Activated CD8-positive, alpha-beta T cell treated with anti-CD3 and anti-CD28 coated beads for 36 hours (primary cell): ENCODE data around the gene TBX10. TPM values are rescaled to one million over a fixed set of nuclear protein-coding genes. Genes with fewer than 3 reads are reported as not detected.
"Not testable (repeated sequence)": the region's sequence is repeated elsewhere in the genome, so short reads cannot be mapped to it uniquely, and the experiment has no call there.

Source experiments
- ATAC-seq: fragments of 200-7000 bp; cut with Tn5 transposase; one replicate; pipeline ENCODE4 v1.10.0; 2021; ENCODE audit warnings: mild to moderate bottlenecking, moderate library complexity
- CTCF ChIA-PET: fragments of 350-600 bp; sonication (Branson Sonifier 250); formaldehyde crosslinking; loops from one replicate; lab custom pipeline; 2021; ENCODE audit warnings: antibody characterized with exemption; lab: Charles Lee
- POLR2A ChIA-PET: fragments of 350-600 bp; sonication (Branson Sonifier 250); formaldehyde crosslinking; loops from one replicate; lab custom pipeline; 2021; ENCODE audit warnings: antibody characterized with exemption; lab: Charles Lee
- DNase-seq: peaks from one replicate; pipeline ENCODE4 v3.0.0-alpha.2; 2020
- H3K27ac Mint-ChIP-seq: one replicate; pipeline ENCODE4 v1.8.0; 2021; ENCODE audit warnings: mild to moderate bottlenecking, mixed read lengths
- H3K27me3 Mint-ChIP-seq: one replicate; pipeline ENCODE4 v1.8.0; 2021; ENCODE audit warnings: mixed read lengths
- H3K36me3 Mint-ChIP-seq: one replicate; pipeline ENCODE4 v1.8.0; 2021; ENCODE audit warnings: low read depth, mixed read lengths
- H3K4me1 Mint-ChIP-seq: one replicate; pipeline ENCODE4 v1.8.0; 2021; ENCODE audit warnings: low read depth, mixed read lengths
- H3K4me3 Mint-ChIP-seq: one replicate; pipeline ENCODE4 v1.8.0; 2021; ENCODE audit warnings: mild to moderate bottlenecking, moderate library complexity, mixed read lengths
- H3K9me3 Mint-ChIP-seq: one replicate; pipeline ENCODE4 v1.8.0; 2021; ENCODE audit warnings: mixed read lengths
- CTCF ChIP-seq: fragments of 200-600 bp; IDR thresholded peaks from one replicate; pipeline ENCODE4 v1.8.0; 2022; ENCODE audit warnings: antibody characterized with exemption, mild to moderate bottlenecking
- intact Hi-C: fragments of 100-400 bp; cut with micrococcal nuclease; formaldehyde crosslinking; loops from one replicate; pipeline ENCODE4 v1.10.0; 2022
- total RNA-seq, 2 experiments: library from RNA; stranded (reverse); gene quantifications; one replicate each; pipeline ENCODE4 v1.2.3, GENCODE V29; 2021

TBX10 gene
- total RNA-seq, 2 experiments from 2014 or later: not detected

DNA sequence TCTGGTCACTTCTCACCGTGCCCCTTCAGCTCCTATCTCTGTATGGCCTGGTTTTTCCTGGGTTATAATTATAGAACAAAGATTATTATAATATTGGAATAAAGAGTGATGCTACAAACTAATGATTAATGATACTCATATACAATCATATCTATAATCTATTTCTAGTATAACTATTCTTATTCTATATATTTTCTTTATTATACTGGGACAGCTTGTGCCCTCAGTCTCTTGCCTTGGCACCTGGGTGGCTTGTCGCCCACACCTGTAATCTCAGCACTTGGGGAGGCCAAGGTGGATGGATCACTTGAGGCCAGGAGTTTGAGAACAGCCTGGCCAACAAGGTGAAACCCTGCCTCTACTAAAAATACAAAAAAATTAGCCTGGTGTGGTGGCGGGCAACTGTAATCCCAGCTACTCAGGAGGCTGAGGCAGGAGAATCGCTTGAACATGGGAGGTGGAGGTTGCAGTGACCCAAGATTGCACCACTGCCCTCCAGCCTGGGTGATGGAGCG, 20.1 kb upstream of the TBX10 start:
- DNase-seq, intact Hi-C loops, H3K9me3 Mint-ChIP-seq, H3K36me3 Mint-ChIP-seq, H3K4me3 Mint-ChIP-seq, H3K4me1 Mint-ChIP-seq, H3K27me3 Mint-ChIP-seq, H3K27ac Mint-ChIP-seq, ATAC-seq: not testable (repeated sequence)
- POLR2A ChIA-PET: interaction anchor here (0.8 to 1.9 kb wide), 2 partner anchors 12 to 30 kb away, joined by 3 to 9 read pairs; partner anchors contain the start of gene NUDT8
- CTCF ChIA-PET: interaction anchor here (0.6 to 6.9 kb wide), 11 partner anchors 9 to 408 kb away, joined by 3 to 66 read pairs (median 4); partner anchors contain the start of genes ACY3, GSTP1 and NUDT8
- peak; percentile 51 for TF ChIP-seq CTCF

DNA sequence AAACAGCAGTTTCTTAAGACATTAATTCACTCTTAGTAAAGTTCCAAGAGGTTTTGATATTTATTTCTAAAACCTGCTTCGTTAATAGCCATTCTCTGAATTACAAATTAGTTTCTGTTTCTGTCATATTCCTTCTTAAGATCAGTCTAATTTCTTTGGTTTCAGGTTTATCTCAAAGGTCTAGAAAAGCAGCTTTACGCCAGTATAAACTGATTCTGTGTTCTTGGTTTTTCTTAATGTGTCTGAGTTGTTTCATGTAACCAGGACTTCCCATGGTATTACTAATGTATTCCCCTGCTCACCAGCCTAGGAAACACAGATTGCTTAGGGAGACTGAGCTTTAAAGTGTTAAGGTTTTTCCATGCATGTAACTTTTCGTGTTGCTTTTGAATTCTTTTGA, 17.7 kb upstream of the TBX10 start:
- CTCF ChIA-PET: interaction anchor here (1.2 to 6.9 kb wide), 5 partner anchors 9 to 287 kb away, joined by 3 to 66 read pairs (median 7); partner anchors contain the start of gene NUDT8
- Mint-ChIP-seq H3K4me1 (no peaks in the 10 kb centered on the region), H3K4me3 (no peak overlapping the region), H3K27me3 (no peaks in the 10 kb centered on the region), H3K9me3 (no peaks in the 10 kb centered on the region), H3K36me3 (no peaks in the 10 kb centered on the region), H3K27ac (peak overlapping the region; percentile 8)
- ATAC-seq (peak; percentile 35), DNase-seq (no peak)
- POLR2A ChIA-PET: interaction anchor here (1.0 kb wide), 1 partner anchor 28 kb away, joined by 3 read pairs; the partner anchor contains the start of gene NUDT8
- TF ChIP-seq CTCF: no peak
- intact Hi-C loops: no loop called here

DNA sequence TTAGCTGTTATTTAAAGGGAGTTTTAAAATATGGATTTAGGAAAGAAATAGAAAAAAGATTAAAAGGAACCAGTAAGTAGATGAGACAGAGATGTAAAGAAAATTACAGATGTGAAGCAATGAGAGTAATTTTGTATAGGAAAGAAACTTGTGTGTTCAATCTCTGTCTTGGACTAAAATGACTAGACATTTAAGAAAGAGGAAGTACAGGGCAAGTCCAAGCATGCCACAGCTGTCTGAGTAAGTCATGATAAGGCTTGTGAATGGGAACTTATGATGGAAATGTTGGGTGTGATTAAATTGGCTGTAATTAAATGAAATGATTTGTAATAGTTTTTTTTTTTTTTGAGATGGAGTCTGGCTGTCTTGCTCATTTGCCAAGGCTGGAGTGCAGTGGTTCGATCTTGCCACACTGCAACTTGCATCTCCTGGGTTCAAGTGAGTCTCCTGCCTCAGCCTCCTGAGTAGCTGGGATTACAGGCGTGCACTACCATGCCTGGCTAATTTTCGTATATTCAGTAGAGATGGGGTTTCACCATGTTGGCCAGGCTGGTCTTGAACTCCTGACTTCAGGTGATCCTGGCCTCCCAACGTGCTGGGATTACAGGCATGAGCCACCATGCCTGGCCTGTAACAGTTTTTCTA, 16.8 kb upstream of the TBX10 start:
- ATAC-seq: peak; percentile 42
- intact Hi-C loops: no loop called here
- no peak overlapping the region for H3K4me3 Mint-ChIP-seq
- no peaks in the 10 kb centered on the region for H3K4me1 Mint-ChIP-seq
- CTCF ChIA-PET: interaction anchor here (0.7 to 6.9 kb wide), 4 partner anchors 8 to 84 kb away, joined by 3 to 66 read pairs (median 7); partner anchors contain the start of gene NUDT8
- H3K36me3 Mint-ChIP-seq: no peaks in the 10 kb centered on the region
- POLR2A ChIA-PET: no interaction called here
- no peak overlapping the region for H3K27ac Mint-ChIP-seq
- H3K9me3 Mint-ChIP-seq: no peaks in the 10 kb centered on the region
- H3K27me3 Mint-ChIP-seq: no peaks in the 10 kb centered on the region
- TF ChIP-seq CTCF: no peak
- no peak for DNase-seq

GRCh38 chr11:67654225-67654624, 14.7 kb upstream of the TBX10 start:
- ChIA-PET CTCF (interaction anchor here (6.9 kb wide), 1 partner anchor 25 kb away, joined by 66 read pairs; the partner anchor contains the start of gene NUDT8), POLR2A (no interaction called here)
- Mint-ChIP-seq H3K36me3 (no peaks in the 10 kb centered on the region), H3K4me3 (no peak overlapping the region), H3K4me1 (peaks cover 14% of the 10 kb centered on the region), H3K27me3 (no peaks in the 10 kb centered on the region), H3K9me3 (no peaks in the 10 kb centered on the region), H3K27ac (no peak overlapping the region)
- ATAC-seq (no peak), DNase-seq (no peak)
- TF ChIP-seq CTCF: no peak
- intact Hi-C loops: no loop called here
